Stimulated activated CD4-positive, alpha-beta T cell treated with anti-CD3 and anti-CD28 coated beads, Interleukin-4, amount 100 ng/mL, for 4 hours (primary cell): Measurements from ENCODE around the gene FCN3.
"Not testable (repeated sequence)": the region's sequence is repeated elsewhere in the genome, so short reads cannot be mapped to it uniquely, and the experiment has no call there.

Experiments
- DNase-seq, 2 experiments: peaks; one replicate each; pipeline ENCODE4 v3.0.0-alpha.2; 2020

The FCN3 gene

GRCh38 chr1:27374362-27375086, at the start of gene FCN3:
TSS of gene FCN3 (minus strand) at chr1:27374824. CDS start at chr1:27374818, 6 bp downstream.
- DNase-seq: no peak

GRCh38 chr1:27423709-27424108, 49.1 kb upstream of the FCN3 start:
- DNase-seq: no peak

- peak; percentile 30 for DNase-seq
Measured at GRCh38 chr1:27418326-27419185, 43.9 kb upstream of the FCN3 start.

- no peak for DNase-seq
Measured at GRCh38 chr1:27417713-27418112, 43.1 kb upstream of the FCN3 start.

GRCh38 chr1:27416387-27417111, 41.9 kb upstream of the FCN3 start:
- peak in 1 of 2 experiments; percentile 57 for DNase-seq

DNA sequence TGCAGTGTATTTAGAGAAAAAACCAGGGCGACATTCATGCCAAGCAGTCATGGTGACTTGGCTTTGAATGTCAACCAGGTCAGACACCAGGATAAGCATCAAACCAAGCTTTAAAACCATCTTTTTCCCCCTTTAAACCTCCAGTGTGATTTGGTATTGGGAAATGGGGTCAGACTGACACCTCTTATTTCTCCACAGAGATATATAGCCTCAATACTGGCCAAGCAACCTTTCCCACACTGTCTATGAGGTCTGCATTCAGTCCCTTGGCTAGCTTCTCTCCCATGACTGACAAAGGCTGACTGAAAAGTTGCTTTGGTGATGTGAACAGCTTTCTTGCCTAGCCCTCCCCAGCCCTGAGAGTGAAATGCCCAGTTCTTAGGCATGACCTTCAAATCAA, 39.5 kb upstream of the FCN3 start:
- DNase-seq: no peak

DNA sequence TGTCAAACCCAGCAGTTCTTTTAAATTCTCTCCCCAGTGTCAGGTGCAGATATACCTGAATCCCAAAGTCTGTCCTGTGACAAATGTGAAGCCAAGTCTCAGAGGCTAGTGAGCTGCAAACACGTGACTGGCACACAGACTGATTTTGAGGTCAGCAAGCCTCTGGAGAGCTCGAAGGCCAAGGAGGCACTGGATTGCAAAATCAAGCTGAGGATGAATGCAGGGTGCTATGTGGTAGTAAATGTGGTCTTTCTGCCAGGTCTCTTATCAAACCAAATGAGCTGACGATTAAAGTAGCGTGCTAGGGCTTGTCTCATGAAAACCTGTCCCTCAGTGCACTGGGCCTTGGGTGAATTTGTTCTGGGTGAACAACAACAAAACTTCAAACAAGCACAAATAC, 38.4 kb upstream of the FCN3 start:
- no peak for DNase-seq

DNA sequence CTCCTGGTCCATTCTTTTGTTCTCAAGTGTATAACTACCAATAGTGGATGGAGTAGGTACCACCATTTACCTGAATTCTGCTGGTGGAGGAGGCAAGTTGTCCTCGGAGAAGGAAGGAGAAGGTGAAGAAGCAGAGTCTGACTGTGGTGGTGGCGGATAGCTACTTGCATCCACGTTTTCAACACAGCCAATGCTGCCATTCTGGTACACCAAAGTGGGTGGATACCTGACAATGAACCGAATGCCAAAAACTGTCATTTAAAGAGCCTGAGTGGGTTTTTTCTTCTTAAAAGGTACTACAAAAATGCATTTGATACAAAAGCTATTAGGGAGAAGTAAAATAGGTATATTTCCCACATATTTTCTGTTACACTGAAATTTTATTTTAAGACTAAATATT, 37.9 kb upstream of the FCN3 start:
- no peak for DNase-seq

DNA sequence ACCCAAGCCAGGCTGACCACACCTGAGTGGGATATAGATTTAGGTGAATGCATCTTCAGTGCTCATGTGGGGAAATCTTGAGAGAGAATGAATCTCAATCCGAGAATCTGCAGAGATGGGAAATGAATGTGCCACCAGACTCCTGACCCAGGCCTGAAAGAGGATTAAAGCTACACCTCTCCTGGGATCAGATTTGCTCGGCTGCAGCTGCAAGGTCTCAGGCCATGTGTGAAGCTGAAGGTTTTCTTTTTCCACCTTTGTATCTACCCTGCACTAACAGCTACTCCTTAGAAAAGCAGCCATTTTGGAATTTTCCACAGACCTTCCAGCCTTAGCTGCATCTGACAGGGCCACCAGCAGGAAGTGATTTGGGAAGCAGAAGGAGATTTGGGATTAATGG, 36.1 kb upstream of the FCN3 start:
- no peak for DNase-seq

- DNase-seq: no peak
Measured at GRCh38 chr1:27409669-27410068, 35.0 kb upstream of the FCN3 start.

- no peak for DNase-seq
Measured at GRCh38 chr1:27408151-27408550, 33.5 kb upstream of the FCN3 start.

DNA sequence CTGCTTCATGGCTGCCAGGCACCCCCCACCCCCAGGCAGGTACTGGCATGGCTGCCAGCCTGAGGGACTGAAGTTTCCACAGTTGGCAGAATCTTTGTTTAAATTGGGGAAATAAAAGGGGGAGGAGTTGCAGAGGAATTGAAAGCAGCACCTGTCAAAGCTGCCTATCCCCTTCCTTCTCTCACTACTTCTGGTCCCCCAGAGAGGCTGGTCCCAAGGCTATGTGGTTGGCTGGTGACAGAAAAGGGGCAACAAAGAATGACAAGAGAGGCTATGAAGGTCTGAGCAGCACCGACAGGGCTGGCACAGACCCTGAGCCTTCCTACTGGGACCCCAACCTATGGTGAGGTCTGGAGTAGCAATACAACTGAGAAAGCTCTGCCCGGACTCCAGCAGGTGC, 32.2 kb upstream of the FCN3 start:
- not testable (repeated sequence) for DNase-seq

DNA sequence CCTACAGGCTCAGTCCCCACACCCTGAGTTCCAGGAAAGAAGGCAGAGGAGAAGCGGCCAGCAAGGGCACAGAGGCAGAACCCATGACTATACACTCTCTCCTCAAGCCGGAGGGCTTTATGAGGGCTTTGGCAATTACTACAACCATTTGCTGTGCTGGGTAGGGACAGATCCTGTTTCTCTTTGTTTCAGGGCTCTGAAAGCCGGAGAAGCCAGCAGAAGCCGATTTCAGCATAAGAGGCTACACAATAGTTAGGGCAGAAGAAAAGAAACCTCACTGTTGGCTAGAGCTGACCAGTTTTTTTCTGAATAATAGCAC, 31.7 kb upstream of the FCN3 start:
- DNase-seq: no peak

GRCh38 chr1:27405598-27406361, 31.2 kb upstream of the FCN3 start:
- not testable (repeated sequence) for DNase-seq

GRCh38 chr1:27405074-27405473, 30.4 kb upstream of the FCN3 start:
- no peak for DNase-seq

GRCh38 chr1:27403931-27404330, 29.3 kb upstream of the FCN3 start:
- no peak for DNase-seq

DNA sequence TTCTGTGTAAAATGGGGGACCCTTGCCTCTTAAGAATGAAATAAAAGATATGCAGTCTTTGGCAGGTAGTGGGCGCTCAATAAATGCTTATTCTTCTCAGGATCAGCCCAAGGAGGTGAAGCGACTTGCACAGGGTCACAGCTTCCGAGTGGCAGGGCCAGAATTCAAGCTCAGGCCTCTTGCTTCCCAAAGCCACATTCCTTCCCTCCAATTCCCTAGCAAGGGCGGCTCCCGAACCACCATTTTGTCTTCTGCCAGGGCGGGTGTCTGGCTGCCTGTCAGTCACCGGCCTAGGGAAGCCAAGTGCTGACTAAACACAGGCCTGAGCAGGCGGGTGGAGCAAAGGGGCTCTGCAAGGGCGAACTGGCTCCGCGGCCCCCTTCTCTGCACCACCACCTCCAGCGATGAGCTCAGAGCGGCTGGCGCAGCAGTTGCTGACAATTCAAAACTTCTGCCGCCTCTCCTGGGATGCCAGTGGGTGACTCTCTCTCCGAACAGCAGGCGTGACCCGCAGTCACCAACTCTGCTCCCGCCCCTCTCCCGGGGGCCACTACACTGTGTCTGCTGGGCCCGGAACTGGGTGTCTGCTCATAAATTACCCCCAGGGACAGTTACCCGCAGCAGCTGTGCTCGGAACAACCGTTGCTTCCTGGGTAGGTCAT, 28.6 kb upstream of the FCN3 start:
- peak in 1 of 2 experiments; percentile 12 for DNase-seq

GRCh38 chr1:27402349-27402754, 27.7 kb upstream of the FCN3 start:
- no peak for DNase-seq

DNA sequence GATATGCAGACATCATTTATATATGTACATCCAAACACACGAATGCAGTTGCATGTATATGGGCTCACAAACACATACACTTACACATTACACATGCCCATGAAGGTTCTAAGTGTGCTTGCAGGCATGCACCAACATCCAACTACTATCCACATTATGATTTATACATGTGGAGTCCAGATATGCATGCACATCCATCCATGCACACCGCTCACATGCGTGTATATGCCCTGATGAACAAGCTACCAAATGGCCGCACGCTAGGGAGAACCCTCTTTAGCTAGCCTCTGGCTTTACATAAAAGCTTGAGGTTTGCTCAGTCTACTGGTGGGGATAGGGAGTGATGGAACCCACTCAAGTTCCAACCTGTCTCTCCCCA, 26.3 kb upstream of the FCN3 start:
- no peak for DNase-seq

GRCh38 chr1:27400082-27400962, 25.7 kb upstream of the FCN3 start:
- no peak for DNase-seq
